ENCODE results near the gene ZNF76.
"Not testable (repeated sequence)": the region's sequence is repeated elsewhere in the genome, so short reads cannot be mapped to it uniquely, and the experiment has no call there.

Gene ZNF76

DNA sequence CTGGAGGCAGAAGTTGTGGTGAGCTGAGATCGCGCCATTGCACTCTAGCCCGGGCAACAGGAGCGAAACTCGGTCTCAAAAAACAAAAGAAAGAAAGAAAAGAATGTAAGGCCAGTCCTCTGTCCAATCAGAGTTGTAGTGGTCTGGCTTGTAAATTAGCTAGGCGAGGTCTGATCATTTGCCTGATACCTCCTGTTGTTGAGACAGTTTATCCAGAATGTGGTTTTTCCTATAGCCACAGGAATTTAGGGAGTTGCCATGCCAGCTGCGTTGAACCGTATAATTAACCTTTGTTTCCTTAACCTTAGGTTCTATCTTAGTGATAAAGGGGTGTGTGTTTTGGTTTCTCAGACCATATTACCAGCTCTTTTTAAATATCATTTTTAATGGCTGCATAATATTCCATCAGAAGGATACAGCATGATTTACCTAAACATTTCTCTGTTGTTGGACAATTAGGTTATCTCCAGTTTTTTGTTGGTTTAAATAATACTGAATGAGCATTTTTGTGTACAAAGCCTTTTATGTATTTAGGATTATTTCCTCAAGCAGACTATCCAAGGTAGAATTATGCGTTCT is 71.1 kb downstream of the ZNF76 start:
- DNase-seq (ENCODE audit: low read depth) = no peak

DNA sequence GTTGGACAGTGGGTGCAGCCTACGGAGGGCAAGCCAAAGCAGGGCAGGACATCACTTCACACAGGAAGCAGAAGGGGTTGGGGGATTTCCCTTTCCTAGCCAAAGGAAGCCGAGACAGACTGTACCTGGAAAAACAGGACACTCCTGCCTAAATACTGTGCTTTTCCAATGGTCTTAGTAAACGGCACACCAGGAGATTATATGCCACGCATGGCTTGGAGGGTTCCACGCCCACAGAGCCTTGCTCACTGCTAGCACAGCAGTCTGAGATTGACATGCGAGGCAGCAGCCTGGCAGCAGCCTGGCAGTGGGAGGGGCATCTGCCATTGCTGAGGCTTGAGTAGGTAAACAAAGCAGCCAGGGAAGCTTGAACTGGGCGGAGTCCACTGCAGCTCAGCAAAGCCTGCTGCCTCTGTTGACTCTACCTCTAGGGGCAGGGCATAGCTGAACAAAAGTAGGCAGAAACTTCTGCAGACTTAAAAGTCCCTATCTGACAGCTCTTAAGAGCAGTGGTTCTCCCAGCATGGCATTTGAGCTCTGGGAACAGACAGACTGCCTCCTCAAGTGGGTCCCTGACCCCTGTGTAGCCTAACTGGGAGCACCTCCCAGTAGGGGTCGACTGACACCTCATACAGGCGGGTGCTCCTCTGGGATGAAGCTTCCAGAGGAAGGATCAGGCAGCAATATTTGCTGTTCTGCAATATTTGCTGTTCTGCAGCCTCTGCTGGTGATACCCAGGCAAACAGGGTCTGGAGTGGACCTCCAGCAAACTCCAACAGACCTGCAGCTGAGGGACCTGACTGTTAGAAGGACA is 72.7 kb downstream of the ZNF76 start:
- not testable (repeated sequence) for DNase-seq (ENCODE audit: low read depth)

GRCh38 chr6:35341557-35341956 is 82.0 kb downstream of the ZNF76 start:
- DNase-seq (ENCODE audit: low read depth) = no peak

GRCh38 chr6:35342258-35343091 is 82.9 kb downstream of the ZNF76 start, which contains the start of gene PPARD:
Gene PPARD (plus strand): TSS chr6:35342558. CDS start chr6:35411088, 68,530 bp downstream.
- DNase-seq (ENCODE audit: low read depth) = peak; percentile 93

- peak; percentile 60 for DNase-seq (ENCODE audit: low read depth)
Measured at GRCh38 chr6:35343092-35343834, 83.7 kb downstream of the ZNF76 start.

DNA sequence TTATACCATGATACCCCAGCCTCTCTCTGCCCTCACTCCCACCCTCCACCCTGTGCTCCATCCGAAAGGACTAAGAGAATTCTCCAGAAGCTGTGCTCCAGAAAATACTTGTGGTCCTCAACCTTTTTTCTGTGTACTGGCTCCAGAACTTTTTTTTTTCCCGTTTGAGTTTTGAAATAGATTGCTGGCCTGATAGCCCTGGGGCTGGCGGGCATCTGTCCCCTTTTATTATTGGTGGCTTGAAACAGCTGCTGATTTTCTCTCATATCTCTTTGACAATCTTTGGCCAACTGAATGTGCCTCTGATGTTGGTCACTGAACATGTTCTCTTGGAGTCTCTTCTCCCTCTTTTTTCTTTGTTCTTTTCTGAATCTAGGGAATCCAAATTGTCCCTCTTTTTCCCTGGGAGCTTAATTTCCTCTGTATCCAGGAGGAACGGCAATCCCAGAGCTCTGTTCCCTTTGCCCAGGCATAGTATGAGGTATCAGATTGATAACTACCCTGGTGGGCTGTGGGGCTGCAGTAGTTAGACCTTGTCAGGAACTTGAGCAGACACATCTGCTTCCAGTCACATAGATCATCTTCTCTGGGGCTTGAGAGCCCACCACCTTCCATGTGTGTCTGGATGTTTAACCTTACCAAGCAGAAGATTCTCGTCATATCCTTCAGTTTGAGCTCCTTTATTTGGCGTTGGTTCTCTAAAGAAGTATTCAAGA is 84.5 kb downstream of the ZNF76 start:
- no peak for DNase-seq (ENCODE audit: low read depth)
